ENCODE measurements around the gene C16orf96. TPM values are rescaled to one million over a fixed set of nuclear protein-coding genes. Genes with fewer than 3 reads are reported as not detected.

C16orf96 gene
- total and polyA plus RNA-seq, 2 of the 13 experiments (the other 11 are each of a cell fraction or from before 2014, with no cell fraction given), result 0.03 TPM; not detected in 1

DNA sequence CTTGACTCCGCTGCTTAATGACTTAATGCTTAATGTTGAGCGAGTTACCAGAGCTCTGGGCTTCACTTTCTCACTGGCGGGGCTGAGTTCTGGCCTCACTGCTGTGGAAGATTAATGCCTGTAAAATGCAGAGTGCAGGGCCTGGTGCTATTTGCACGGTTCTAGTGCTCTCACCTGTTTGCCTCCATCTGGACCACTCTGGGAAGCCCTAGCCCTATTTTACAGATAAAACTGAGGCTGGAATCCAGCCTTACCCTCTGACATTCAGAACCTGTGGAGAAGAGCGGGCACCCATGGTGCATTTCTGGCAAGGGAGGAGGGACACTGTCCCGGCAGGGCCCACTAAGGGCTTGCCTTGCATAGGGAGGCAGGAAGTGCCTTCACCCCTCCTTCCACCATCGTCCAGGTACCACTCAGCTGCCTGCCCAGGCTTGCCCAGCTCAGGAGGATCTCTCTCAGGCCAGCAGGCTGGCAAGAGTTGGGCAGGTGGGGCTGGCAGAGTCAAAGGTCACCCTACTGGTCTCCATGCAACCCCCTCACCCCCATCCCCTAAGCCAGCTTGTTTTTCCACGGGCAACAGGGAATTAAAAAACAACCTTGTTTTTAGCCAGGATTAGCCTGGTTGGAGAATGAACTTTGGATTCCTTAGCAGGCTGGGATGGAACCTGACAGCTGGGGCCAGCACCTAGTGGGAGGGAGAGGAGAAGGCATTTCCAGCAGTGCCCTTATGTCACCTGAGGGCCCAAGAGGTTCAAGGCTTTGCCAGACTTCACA lies 62.7 kb downstream of the C16orf96 start (continued):
- TF ChIP-seq, protein P1, sequence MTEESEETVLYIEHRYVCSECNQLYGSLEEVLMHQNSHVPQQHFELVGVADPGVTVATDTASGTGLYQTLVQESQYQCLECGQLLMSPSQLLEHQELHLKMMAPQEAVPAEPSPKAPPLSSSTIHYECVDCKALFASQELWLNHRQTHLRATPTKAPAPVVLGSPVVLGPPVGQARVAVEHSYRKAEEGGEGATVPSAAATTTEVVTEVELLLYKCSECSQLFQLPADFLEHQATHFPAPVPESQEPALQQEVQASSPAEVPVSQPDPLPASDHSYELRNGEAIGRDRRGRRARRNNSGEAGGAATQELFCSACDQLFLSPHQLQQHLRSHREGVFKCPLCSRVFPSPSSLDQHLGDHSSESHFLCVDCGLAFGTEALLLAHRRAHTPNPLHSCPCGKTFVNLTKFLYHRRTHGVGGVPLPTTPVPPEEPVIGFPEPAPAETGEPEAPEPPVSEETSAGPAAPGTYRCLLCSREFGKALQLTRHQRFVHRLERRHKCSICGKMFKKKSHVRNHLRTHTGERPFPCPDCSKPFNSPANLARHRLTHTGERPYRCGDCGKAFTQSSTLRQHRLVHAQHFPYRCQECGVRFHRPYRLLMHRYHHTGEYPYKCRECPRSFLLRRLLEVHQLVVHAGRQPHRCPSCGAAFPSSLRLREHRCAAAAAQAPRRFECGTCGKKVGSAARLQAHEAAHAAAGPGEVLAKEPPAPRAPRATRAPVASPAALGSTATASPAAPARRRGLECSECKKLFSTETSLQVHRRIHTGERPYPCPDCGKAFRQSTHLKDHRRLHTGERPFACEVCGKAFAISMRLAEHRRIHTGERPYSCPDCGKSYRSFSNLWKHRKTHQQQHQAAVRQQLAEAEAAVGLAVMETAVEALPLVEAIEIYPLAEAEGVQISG (CRISPR knock-in tag; IDR thresholded peaks at IDR 0.05), result no peak
- TF ChIP-seq, protein P2, sequence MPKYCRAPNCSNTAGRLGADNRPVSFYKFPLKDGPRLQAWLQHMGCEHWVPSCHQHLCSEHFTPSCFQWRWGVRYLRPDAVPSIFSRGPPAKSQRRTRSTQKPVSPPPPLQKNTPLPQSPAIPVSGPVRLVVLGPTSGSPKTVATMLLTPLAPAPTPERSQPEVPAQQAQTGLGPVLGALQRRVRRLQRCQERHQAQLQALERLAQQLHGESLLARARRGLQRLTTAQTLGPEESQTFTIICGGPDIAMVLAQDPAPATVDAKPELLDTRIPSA (CRISPR knock-in tag; IDR thresholded peaks at IDR 0.05; ENCODE audit: borderline replicate concordance), result no peak

DNA sequence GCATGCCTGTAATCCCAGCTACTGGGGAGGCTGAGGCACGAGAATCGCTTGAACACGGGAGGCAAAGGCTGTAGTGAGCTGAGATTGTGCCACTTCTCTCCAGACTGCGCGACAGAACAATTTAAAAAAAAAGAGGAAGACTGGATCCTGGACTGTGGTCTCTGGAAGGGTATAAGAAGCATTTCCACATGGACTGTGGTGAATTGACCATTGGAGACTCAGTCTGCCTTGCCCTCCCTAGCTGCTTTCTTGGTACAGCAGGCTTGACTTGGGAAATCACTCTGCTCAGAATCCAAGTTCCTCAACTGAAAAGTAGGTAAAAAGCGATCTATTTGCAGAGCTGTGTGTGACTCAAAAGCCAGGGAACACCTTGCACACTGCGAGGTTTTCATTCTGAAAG lies 67.5 kb downstream of the C16orf96 start:
- H3K4me3 ChIP-seq (replicated peaks in 1 of 3; ENCODE audit: insufficient read depth in 1 of 3, low read depth in 2 of 3, low read length in 3 of 3), result peak overlapping the region in 1 of 3 experiments; percentile 91; a peak in 2 of 6 replicates
- no peak for FAIRE-seq
- H2AFZ ChIP-seq (ENCODE audit: low read length), result no peak overlapping the region
- no peak overlapping the region for H3K27ac ChIP-seq (ENCODE audit: extremely low read length, insufficient read depth, low read length)
- CTCF ChIA-PET (ENCODE audit: low intra/inter-chr PET ratio, low total read pairs), result no interaction called here
- no peaks in the 10 kb centered on the region; a peak in 1 of 5 replicates for H3K27me3 ChIP-seq (ENCODE audit: control insufficient read depth in 1 of 2, insufficient read depth in 2 of 2, low read length in 2 of 2)
- no peak for ATAC-seq
- WGBS (ENCODE audit: low lambda C conversion rate), result 78% methylated on average over 7 of the region's 7 CpGs
- peak overlapping the region; percentile 67 for H3K4me2 ChIP-seq (ENCODE audit: low read depth, low read length)
- peaks cover 25% of the 10 kb centered on the region for H3K79me2 ChIP-seq (ENCODE audit: insufficient read depth, low read length)
- no peaks in the 10 kb centered on the region for H3K9me3 ChIP-seq (ENCODE audit: low read length)
- no TSS peak for BruUV-seq (replicated peaks)
- no peak for DNase-seq (ENCODE audit: low spot score)
- TF ChIP-seq HOXD1 (CRISPR knock-in tag; IDR thresholded peaks at IDR 0.05), result peak; percentile 13; the same call in 1 of the 2 replicates
- no peak for TF ChIP-seq ZNF788 (CRISPR knock-in tag; IDR thresholded peaks at IDR 0.05; ENCODE audit: borderline replicate concordance)
- 0 out of 2 replicates have a peak, but pooled peaks have one; percentile 42 for TF ChIP-seq ZNF160 (CRISPR knock-in tag; IDR thresholded peaks at IDR 0.05)
- POLR2A ChIA-PET, result interaction anchor here (0.6 to 3.4 kb wide), 5 partner anchors 7 to 85 kb away, joined by 3 to 26 read pairs (median 7); partner anchors contain the start of genes CDIP1 and UBALD1
- no peaks in the 10 kb centered on the region for H3K36me3 ChIP-seq (replicated peaks in 1 of 2; ENCODE audit: control insufficient read depth in 1 of 2, insufficient read depth in 2 of 2, low read length in 2 of 2)
- intact Hi-C loops (cut with micrococcal nuclease; ENCODE audit: unreplicated experiment), result no loop called here
- peaks cover 66% of the 10 kb centered on the region for H3K4me1 ChIP-seq (ENCODE audit: insufficient read depth, low read length)
- in situ Hi-C loops (cut with HindIII; ENCODE audit: extremely low pct_ligation_motif_present, low pct_unique_long_range_greater_than_20kb), result no loop called here
- H3K9ac ChIP-seq (ENCODE audit: insufficient read depth, low read depth, low read length), result peak overlapping the region; percentile 85; the same call in 1 of the 2 replicates
- peaks cover 12% of the 10 kb centered on the region for H4K20me1 ChIP-seq (ENCODE audit: insufficient read depth, low read length)

Measured in HepG2 (cell line).